Mesenchymal stem cell (in vitro differentiated cells and primary cell): Measurements from ENCODE around the gene SIDT2.
"Not testable (repeated sequence)": the region's sequence is repeated elsewhere in the genome, so short reads cannot be mapped to it uniquely, and the experiment has no call there.

ENCODE experiments used
- DNase-seq: peaks from one replicate; pipeline ENCODE4 v3.0.0-alpha.2; 2013
- H2AFZ ChIP-seq: one replicate; pipeline ENCODE4 v1.6.1; 2013; ENCODE audit warnings: low read depth, mild to moderate bottlenecking, control low read depth, inconsistent platforms, low read length, moderate library complexity
- H2AK5ac ChIP-seq: 2 replicates; pipeline ENCODE4 v1.6.1; 2013; ENCODE audit warnings: low read length, moderate library complexity, mild to moderate bottlenecking, inconsistent platforms; ENCODE audit not compliant: severe bottlenecking
- H2BK120ac ChIP-seq: one replicate; pipeline ENCODE4 v1.6.1; 2013; ENCODE audit warnings: low read depth, mild to moderate bottlenecking, inconsistent platforms, low read length, moderate library complexity
- H2BK12ac ChIP-seq, 2 experiments: one replicate each; pipeline ENCODE4 v1.6.1; 2013; ENCODE audit warnings: inconsistent platforms in 2 of 2, low read length in 2 of 2, mild to moderate bottlenecking in 2 of 2, moderate library complexity in 2 of 2, control low read depth in 1 of 2
- H2BK15ac ChIP-seq: one replicate; pipeline ENCODE4 v1.6.1; 2013; ENCODE audit warnings: mild to moderate bottlenecking, low read depth, inconsistent platforms; ENCODE audit not compliant: poor library complexity, severe bottlenecking
- H2BK5ac ChIP-seq: 2 replicates; pipeline ENCODE4 v1.6.1; 2013; ENCODE audit warnings: low read depth, mild to moderate bottlenecking, low read length, control low read depth, inconsistent platforms; ENCODE audit not compliant: poor library complexity, severe bottlenecking
- H3K14ac ChIP-seq, 2 experiments: one replicate each; pipeline ENCODE4 v1.6.1; 2013; ENCODE audit warnings: inconsistent platforms in 2 of 2, low read length in 2 of 2, control low read depth in 1 of 2, mild to moderate bottlenecking in 1 of 2, moderate library complexity in 1 of 2
- H3K18ac ChIP-seq, 2 experiments: one replicate each; pipeline ENCODE4 v1.6.1; 2013; ENCODE audit warnings: inconsistent platforms in 2 of 2, low read length in 2 of 2, control low read depth in 1 of 2, low read depth in 1 of 2, mild to moderate bottlenecking in 1 of 2
- H3K23ac ChIP-seq, 2 experiments: one replicate each; pipeline ENCODE4 v1.6.1; 2013; ENCODE audit warnings: inconsistent platforms in 2 of 2, low read length in 2 of 2, mild to moderate bottlenecking in 2 of 2, moderate library complexity in 2 of 2, control low read depth in 1 of 2
- H3K27ac ChIP-seq: 2 replicates; pipeline ENCODE4 v1.5.1; 2013; ENCODE audit warnings: mild to moderate bottlenecking, moderate library complexity, low read length, control low read depth, inconsistent platforms; ENCODE audit not compliant: poor library complexity, severe bottlenecking
- H3K27me3 ChIP-seq, 2 experiments: 2 replicates each; pipeline versions ENCODE4 v1.6.1 to v1.7.0; 2013; ENCODE audit warnings: low read length in 2 of 2, mild to moderate bottlenecking in 2 of 2, moderate library complexity in 2 of 2, control low read depth in 1 of 2, inconsistent platforms in 1 of 2; ENCODE audit not compliant: control insufficient read depth in 1 of 2, insufficient read depth in 1 of 2
- H3K36me3 ChIP-seq, 2 experiments: 2 replicates each; pipeline versions ENCODE4 v1.6.1 to v1.7.0; 2013; ENCODE audit warnings: low read length in 2 of 2, control low read depth in 1 of 2, inconsistent platforms in 1 of 2, low read depth in 1 of 2, mild to moderate bottlenecking in 1 of 2; ENCODE audit not compliant: insufficient read depth in 2 of 2, control insufficient read depth in 1 of 2
- H3K4ac ChIP-seq, 2 experiments: one replicate each; pipeline ENCODE4 v1.6.1; 2013; ENCODE audit warnings: inconsistent platforms in 2 of 2, low read length in 2 of 2, mild to moderate bottlenecking in 2 of 2, moderate library complexity in 2 of 2, control low read depth in 1 of 2, low read depth in 1 of 2
- H3K4me1 ChIP-seq: 2 replicates; pipeline ENCODE4 v1.6.1; 2013; ENCODE audit warnings: low read depth, low read length, control low read depth; ENCODE audit not compliant: control insufficient read depth, insufficient read depth
- H3K4me2 ChIP-seq: 2 replicates; pipeline ENCODE4 v1.6.1; 2013; ENCODE audit warnings: low read length, mild to moderate bottlenecking, inconsistent platforms; ENCODE audit not compliant: poor library complexity, severe bottlenecking
- H3K4me3 ChIP-seq, 2 experiments: 2 replicates each; pipeline versions ENCODE4 v1.5.1 to v1.7.0; 2013; ENCODE audit warnings: low read length in 2 of 2, mild to moderate bottlenecking in 2 of 2, control low read depth in 1 of 2, low read depth in 1 of 2; ENCODE audit not compliant: insufficient read depth in 1 of 2
- H3K79me1 ChIP-seq: replicated peaks from 2 replicates; pipeline ENCODE4 v1.6.1; 2013; ENCODE audit warnings: mild to moderate bottlenecking, control low read depth, low read length, inconsistent platforms; ENCODE audit not compliant: poor library complexity, severe bottlenecking
- H3K9ac ChIP-seq: 2 replicates; pipeline ENCODE4 v1.7.0; 2013; ENCODE audit warnings: mild to moderate bottlenecking, low read length, moderate library complexity
- H3K9me3 ChIP-seq: 2 replicates; pipeline ENCODE4 v1.7.0; 2013; ENCODE audit warnings: mild to moderate bottlenecking, low read length; ENCODE audit not compliant: control insufficient read depth
- H4K8ac ChIP-seq: one replicate; pipeline ENCODE4 v1.6.1; 2013; ENCODE audit warnings: inconsistent platforms, mild to moderate bottlenecking, low read length, moderate library complexity
- H4K91ac ChIP-seq: one replicate; pipeline ENCODE4 v1.6.1; 2013; ENCODE audit warnings: mild to moderate bottlenecking, low read length, inconsistent platforms
- WGBS: methylation state at CpG from one replicate; pipeline ENCODE4 v1.1.7; 2013; ENCODE audit warnings: mixed read lengths; 5-methylcytosine and 5-hydroxymethylcytosine counted together

Gene SIDT2

DNA sequence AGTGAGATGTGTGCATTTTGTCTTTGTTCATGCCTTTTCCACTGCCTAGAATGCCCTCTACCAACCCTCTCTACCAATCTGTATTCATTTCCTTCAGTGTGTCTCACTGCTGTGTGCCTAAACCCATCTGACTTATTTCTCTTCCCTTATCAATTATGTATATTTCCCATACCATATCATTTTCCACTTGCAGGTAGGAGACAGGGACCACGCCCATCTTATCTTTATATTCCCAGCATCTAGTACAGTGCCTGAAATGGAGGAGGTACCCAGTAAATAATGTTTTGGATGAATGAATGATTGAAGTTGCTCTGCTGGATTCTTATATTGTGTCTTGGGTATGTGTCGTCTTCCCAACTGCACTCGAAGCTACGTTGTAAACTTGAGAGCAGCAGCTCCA, 43.6 kb upstream of the SIDT2 start:
- not testable (repeated sequence) for DNase-seq, H2BK15ac ChIP-seq, H3K27me3 ChIP-seq, H3K4ac ChIP-seq, H3K14ac ChIP-seq, H3K9me3 ChIP-seq, H3K79me1 ChIP-seq, H2BK5ac ChIP-seq, H2BK120ac ChIP-seq, H3K9ac ChIP-seq, H3K4me1 ChIP-seq, H4K8ac ChIP-seq, H2BK12ac ChIP-seq, H3K36me3 ChIP-seq, H2AFZ ChIP-seq, H2AK5ac ChIP-seq, H3K4me3 ChIP-seq, H4K91ac ChIP-seq, H3K4me2 ChIP-seq, H3K18ac ChIP-seq, H3K23ac ChIP-seq, H3K27ac ChIP-seq
- WGBS, result no CpG with 5 or more reads among the region's 4 CpGs

DNA sequence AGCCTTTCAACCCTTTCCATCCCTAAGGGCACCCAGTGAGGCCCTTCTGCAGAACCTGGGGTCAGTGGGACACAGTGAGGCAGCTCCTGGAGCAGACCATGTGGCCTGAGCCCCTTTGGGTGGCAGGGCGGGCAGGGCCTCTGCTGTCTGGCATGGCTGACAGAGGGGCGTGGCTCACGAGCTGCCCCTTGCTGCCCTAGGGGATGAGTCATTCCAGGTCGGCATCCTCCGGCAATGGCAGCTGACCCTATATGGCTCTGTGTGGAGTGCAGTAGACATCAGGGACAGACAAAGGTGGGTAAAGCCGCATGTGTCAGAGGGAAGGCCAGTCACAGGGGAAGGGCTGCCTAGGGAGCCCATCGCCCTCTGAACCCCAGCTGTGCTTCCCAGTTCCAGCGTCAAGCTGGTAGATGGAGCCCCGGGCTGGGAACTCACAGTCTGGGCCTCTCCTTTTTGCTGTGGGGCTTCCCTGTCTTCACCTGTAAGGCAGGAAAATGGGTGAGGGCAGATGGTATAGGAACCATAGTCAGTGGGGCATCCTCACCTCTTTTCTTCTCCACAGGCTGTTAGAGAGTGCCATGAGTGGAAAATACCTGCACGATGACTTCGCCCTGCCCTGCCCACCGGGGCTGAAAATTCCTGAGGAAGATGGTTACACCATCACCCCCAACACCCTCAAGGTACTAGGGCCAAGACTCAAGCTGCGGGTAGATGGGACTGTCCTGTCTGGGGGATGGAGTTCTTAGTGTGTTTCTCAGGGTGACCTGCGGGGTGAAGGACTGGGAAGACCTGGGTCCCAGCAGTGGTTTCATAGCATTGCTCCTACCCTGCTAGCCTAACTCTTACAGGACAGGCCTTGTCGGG, 41.1 kb upstream of the SIDT2 start:
- H3K27me3 ChIP-seq, H3K14ac ChIP-seq, H3K4ac ChIP-seq, H3K27ac ChIP-seq, H4K8ac ChIP-seq, H3K4me2 ChIP-seq, H3K23ac ChIP-seq, H3K79me1 ChIP-seq, H3K4me1 ChIP-seq, DNase-seq, H2BK5ac ChIP-seq, H2BK15ac ChIP-seq, H3K36me3 ChIP-seq, H2AK5ac ChIP-seq, H2AFZ ChIP-seq, H2BK12ac ChIP-seq, H4K91ac ChIP-seq, H3K9me3 ChIP-seq, H3K9ac ChIP-seq, H3K4me3 ChIP-seq, H2BK120ac ChIP-seq, H3K18ac ChIP-seq: not testable (repeated sequence)
- no CpG with 5 or more reads among the region's 15 CpGs for WGBS

DNA sequence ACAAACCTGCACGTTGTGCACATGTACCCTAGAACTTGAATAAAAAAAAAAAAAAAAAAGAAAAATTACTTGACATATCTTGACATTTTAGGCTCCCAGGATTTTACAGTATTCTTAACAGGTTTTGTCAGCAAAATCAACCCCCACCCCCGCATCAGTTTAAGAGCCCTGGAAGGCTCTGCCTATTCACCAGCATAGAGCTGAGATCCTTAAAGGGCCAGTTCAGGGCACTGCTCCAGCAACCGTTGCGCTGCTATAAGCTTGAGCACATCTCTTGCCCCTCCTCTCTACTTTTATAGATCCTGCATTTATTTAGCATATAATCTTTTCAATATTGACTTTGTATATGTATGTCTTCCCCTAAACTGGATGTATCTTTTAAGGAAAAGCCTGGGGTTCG, 35.2 kb upstream of the SIDT2 start:
- no peaks in the 10 kb centered on the region for H3K9me3 ChIP-seq
- no peak overlapping the region for H2BK120ac ChIP-seq
- H2BK12ac ChIP-seq, result no peak overlapping the region
- no peak overlapping the region for H2BK5ac ChIP-seq
- H2AK5ac ChIP-seq, result no peak overlapping the region
- 15% methylated on average over 2 of the region's 5 CpGs for WGBS
- H4K8ac ChIP-seq, result no peak overlapping the region
- DNase-seq, result peak; percentile 44
- H3K4me2 ChIP-seq, result peak overlapping the region; percentile 46
- H3K79me1 ChIP-seq, result no peaks in the 10 kb centered on the region
- H3K23ac ChIP-seq, result no peak overlapping the region
- H3K9ac ChIP-seq, result peak overlapping the region; percentile 97
- no peak overlapping the region for H4K91ac ChIP-seq
- H3K4me1 ChIP-seq, result peaks cover 12% of the 10 kb centered on the region
- H3K27ac ChIP-seq, result peak overlapping the region; percentile 60
- no peaks in the 10 kb centered on the region for H3K27me3 ChIP-seq
- no peak overlapping the region for H3K18ac ChIP-seq
- no peak overlapping the region for H2AFZ ChIP-seq
- no peak overlapping the region for H3K14ac ChIP-seq
- no peak overlapping the region for H3K4ac ChIP-seq
- peaks cover 8 to 21% of the 10 kb centered on the region in 2 experiments for H3K36me3 ChIP-seq
- no peak overlapping the region for H2BK15ac ChIP-seq
- peak overlapping the region in 1 of 2 experiments; percentile 85 for H3K4me3 ChIP-seq

DNA sequence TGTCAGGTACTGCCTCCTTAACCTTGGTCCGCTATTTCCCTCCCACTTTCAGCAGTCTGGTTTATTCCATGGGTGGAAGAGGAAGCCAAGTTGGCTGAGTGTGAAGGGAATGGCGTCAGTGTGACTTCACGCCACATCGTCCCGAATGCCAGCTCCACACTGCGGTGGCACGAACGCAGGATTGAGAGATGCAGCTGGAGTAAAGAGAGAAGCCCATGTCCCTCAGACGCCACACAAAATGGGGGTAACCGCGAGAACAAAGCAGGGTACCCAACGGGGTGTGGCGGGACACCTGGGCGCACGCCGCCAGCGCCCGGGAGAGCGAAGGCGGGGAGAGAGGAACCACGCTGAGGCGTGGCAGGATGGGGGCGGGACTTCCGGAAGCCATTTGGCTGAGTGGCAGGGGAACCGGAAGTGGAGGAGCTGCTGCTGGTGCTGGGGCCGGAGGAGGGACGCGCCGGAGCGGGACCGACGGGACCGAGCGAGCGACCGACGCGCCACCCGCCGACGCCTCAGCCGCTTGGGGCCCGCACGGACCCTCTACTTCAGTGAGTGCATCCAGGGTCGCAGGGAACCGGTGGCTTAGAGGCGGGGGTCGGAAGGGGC, 34.6 kb upstream of the SIDT2 start, which contains the start of gene PAFAH1B2:
PAFAH1B2 (plus strand) TSS at position 417 of the 606 bp plus-strand sequence. CDS start 8,161 bp downstream, outside the sequence.
- H3K36me3 ChIP-seq, result peaks cover 10 to 23% of the 10 kb centered on the region in 2 experiments
- peak within 1 kb of the TSS; percentile 87 for H4K91ac ChIP-seq
- peak within 1 kb of the TSS in 1 of 2 experiments; percentile 26 for H3K23ac ChIP-seq
- no peak within 1 kb of the TSS for H2BK12ac ChIP-seq
- H3K9me3 ChIP-seq, result no peaks in the 10 kb centered on the region
- peak within 1 kb of the TSS; percentile 86 for H2BK15ac ChIP-seq
- peak within 1 kb of the TSS; percentile 71 for H2BK120ac ChIP-seq
- peaks cover 12% of the 10 kb centered on the region for H3K4me1 ChIP-seq
- H3K79me1 ChIP-seq, result no peaks in the 10 kb centered on the region
- under 1% methylated on average over 27 of the region's 48 CpGs for WGBS
- peak within 1 kb of the TSS; percentile 61 for H2AK5ac ChIP-seq
- no peaks in the 10 kb centered on the region for H3K27me3 ChIP-seq
- peak within 1 kb of the TSS; percentile 68 to 84 for H3K4ac ChIP-seq
- H2BK5ac ChIP-seq, result peak within 1 kb of the TSS; percentile 69
- H3K4me3 ChIP-seq, result peak within 1 kb of the TSS; percentile 85 to 90
- H3K18ac ChIP-seq, result peak within 1 kb of the TSS; percentile 93 to 99
- peak within 1 kb of the TSS; percentile 76 to 93 for H3K14ac ChIP-seq
- H4K8ac ChIP-seq, result peak within 1 kb of the TSS; percentile 98
- H3K4me2 ChIP-seq, result peak within 1 kb of the TSS; percentile 75
- H2AFZ ChIP-seq, result peak within 1 kb of the TSS; percentile 94
- peak; percentile 95 for DNase-seq
- H3K9ac ChIP-seq, result peak within 1 kb of the TSS; percentile 97
- peak within 1 kb of the TSS; percentile 84 for H3K27ac ChIP-seq
